Iris pigment epithelial cell (primary cell): Measurements from ENCODE around the gene ACTR1B.
"Not testable (repeated sequence)": the region's sequence is repeated elsewhere in the genome, so short reads cannot be mapped to it uniquely, and the experiment has no call there.

Experiments
- DNase-seq: peaks from one replicate; pipeline ENCODE4 v3.0.0-alpha.2; 2011; ENCODE audit warnings: low read depth

Gene ACTR1B

DNA sequence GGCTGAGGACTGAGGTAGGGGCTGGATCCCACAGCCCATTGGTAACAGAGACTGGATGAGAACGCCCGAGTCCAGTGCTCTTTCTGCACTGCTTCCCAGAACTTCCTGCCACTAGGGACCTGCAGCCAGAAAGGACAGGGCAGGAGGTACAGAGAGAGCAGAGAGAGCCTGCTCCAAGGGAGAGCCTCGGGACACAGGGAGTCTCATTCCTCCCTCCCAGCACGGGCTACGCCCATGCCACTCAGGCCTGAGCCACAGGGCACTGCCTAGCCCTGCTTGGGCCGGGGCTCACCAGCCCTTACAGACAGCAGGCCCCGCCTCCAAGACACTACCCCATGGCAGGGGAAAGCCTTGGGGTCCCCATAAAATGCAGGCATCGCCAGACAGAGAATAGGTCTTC, 48.1 kb downstream of the ACTR1B start:
- not testable (repeated sequence) for DNase-seq

DNA sequence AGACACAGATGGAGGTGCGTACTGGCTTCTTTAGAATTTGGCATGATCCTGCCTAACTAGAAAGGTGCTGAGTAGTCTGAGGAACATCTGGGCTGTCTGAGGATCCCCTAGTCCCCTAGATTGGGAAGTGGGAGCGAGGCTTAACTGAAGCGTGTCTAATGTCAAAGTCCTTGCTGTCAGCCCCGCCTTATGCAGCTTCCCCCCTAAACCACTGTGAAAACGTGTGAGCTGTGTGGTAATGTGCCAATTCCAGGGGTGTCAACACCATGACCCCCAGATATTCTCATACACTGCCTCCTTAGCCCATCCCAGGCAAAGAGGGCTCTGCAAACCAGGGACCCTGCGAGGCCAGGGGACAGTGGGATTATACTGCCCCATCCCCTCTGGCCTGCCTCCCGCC, 51.9 kb downstream of the ACTR1B start:
- DNase-seq = not testable (repeated sequence)

DNA sequence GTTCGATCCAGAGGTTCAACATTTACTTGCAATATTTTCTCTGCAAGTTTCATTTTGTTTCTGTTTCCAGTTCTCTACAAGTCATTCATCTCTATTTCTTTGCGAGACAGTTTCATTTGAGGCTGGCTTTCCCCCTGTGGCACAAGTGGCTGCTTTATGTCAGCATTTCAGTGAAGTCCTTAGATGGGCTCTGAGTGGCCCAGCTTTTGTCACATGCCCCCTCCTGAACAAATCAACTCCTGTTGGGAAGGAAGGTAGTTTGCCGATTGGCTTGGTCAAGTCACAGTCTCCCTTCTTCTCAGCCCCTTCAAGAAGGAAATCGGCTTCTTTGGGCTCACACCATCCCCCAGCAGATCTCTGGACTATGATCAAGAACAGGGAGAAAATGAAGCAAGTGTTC, 55.1 kb downstream of the ACTR1B start:
- DNase-seq = not testable (repeated sequence)
